Measurements from ENCODE around the gene EPHB4. TPM values are rescaled to one million over a fixed set of nuclear protein-coding genes. Genes with fewer than 3 reads are reported as not detected.

The EPHB4 gene
- total RNA-seq, 1 donor from 2014 or later: 144 TPM

GRCh38 chr7:100847360-100847759 lies 20.0 kb upstream of the EPHB4 start:
- Histone ChIP-seq H3K4me3 (no peak overlapping the region), H3K27ac (no peak overlapping the region), H3K36me3 (no peaks in the 10 kb centered on the region), H3K9me3 (no peaks in the 10 kb centered on the region), H3K4me1 (peaks cover 3% of the 10 kb centered on the region in 2 donors), H3K27me3 (no peaks in the 10 kb centered on the region)
- intact Hi-C loops (cut with DNase I): no loop called here
- no peak for TF ChIP-seq CTCF (IDR thresholded peaks at IDR 0.05)
- DNase-seq (ENCODE audit: low spot score in 2 of 2): no peak

- no peak overlapping the region for H3K4me3 ChIP-seq
- TF ChIP-seq CTCF (IDR thresholded peaks at IDR 0.05): no peak
- H3K27ac ChIP-seq: no peak overlapping the region
- H3K9me3 ChIP-seq: no peaks in the 10 kb centered on the region
- DNase-seq (ENCODE audit: low spot score in 2 of 2): no peak
- no peaks in the 10 kb centered on the region for H3K27me3 ChIP-seq
- intact Hi-C loops (cut with DNase I): no loop called here
- H3K4me1 ChIP-seq: peaks cover 0 to 3% of the 10 kb centered on the region in 2 donors
- H3K36me3 ChIP-seq: no peaks in the 10 kb centered on the region
Measured at GRCh38 chr7:100840470-100841100, 13.3 kb upstream of the EPHB4 start.

GRCh38 chr7:100839361-100839760 lies 12.0 kb upstream of the EPHB4 start:
- DNase-seq (ENCODE audit: low spot score in 2 of 2): no peak
- no peak for TF ChIP-seq CTCF (IDR thresholded peaks at IDR 0.05)
- H3K27ac ChIP-seq: no peak overlapping the region
- no peaks in the 10 kb centered on the region for H3K27me3 ChIP-seq
- no peaks in the 10 kb centered on the region for H3K36me3 ChIP-seq
- intact Hi-C loops (cut with DNase I): loop anchor here (5.0 kb wide), 1 partner anchor 132 kb away; the partner anchor contains the start of gene POP7
- no peak overlapping the region for H3K4me3 ChIP-seq
- H3K4me1 ChIP-seq: peaks cover 0 to 3% of the 10 kb centered on the region in 2 donors
- H3K9me3 ChIP-seq: no peaks in the 10 kb centered on the region

- no peaks in the 10 kb centered on the region for H3K36me3 ChIP-seq
- peak overlapping the region; percentile 35 to 55 for H3K4me3 ChIP-seq
- intact Hi-C loops (cut with DNase I): loop anchor here (1.0 to 5.0 kb wide), 3 partner anchors 16 to 415 kb away; partner anchors contain the start of genes POP7 and SLC12A9
- no peaks in the 10 kb centered on the region for H3K9me3 ChIP-seq
- H3K4me1 ChIP-seq: peaks cover 0 to 3% of the 10 kb centered on the region in 2 donors
- no peaks in the 10 kb centered on the region for H3K27me3 ChIP-seq
- H3K27ac ChIP-seq: peak overlapping the region; percentile 48 to 62
- peak; percentile 56 to 93 for DNase-seq (ENCODE audit: low spot score in 2 of 2)
- TF ChIP-seq CTCF (IDR thresholded peaks at IDR 0.05): no peak
Measured at GRCh38 chr7:100837099-100837836, 9.9 kb upstream of the EPHB4 start.

- TF ChIP-seq CTCF (IDR thresholded peaks at IDR 0.05): no peak
- Histone ChIP-seq H3K36me3 (no peaks in the 10 kb centered on the region), H3K9me3 (no peaks in the 10 kb centered on the region), H3K4me3 (peak overlapping the region; percentile 35 to 55), H3K4me1 (peaks cover 0 to 3% of the 10 kb centered on the region in 2 donors), H3K27me3 (no peaks in the 10 kb centered on the region), H3K27ac (peak overlapping the region; percentile 48 to 62)
- no peak for DNase-seq (ENCODE audit: low spot score in 2 of 2)
- intact Hi-C loops (cut with DNase I): loop anchor here (1.0 to 5.0 kb wide), 3 partner anchors 16 to 416 kb away; partner anchors contain the start of genes POP7 and SLC12A9
Measured at GRCh38 chr7:100836812-100837098, 9.4 kb upstream of the EPHB4 start.
